ENCODE measurements around the gene CCR3. TPM values are rescaled to one million over a fixed set of nuclear protein-coding genes. Genes with fewer than 3 reads are reported as not detected.

CCR3 gene
- polyA plus RNA-seq, 1 donor (not counting 4 experiments of a cell fraction or from before 2014, with no cell fraction given) = 0.16 TPM

DNA sequence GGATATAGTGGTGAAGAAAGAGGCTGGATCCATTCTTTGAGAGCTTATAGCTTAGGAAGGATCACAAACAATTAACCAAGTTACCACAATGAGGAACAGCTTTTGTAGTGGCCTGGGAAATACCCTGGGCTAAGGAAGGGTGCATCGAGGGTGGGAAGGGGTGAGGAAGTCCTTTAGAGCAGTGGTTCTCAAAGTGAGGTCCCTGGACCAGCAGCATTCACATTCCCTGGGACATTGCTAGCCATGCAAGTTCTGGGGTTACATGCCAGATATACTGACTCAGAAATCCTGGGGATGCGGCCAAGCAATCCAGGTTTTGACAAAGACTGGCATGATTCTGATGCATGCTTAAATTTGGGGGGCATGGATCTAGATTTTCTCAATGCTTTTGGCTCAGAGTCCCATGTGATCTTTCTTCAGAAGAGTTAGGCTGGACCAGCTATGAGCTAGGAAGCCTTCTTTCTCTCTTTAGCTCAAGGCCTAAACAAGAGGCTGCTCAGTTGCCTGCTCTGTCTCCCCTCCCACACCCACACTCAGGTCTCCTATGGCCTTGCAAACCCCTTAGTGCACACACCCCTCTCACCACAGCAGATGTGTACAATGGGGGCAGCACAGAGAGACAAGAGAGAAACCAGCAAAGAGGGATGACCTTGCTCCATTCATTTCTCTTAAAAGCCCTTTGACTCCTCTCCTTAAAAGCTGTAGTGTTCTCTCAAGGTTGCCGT, 32.4 kb upstream of the CCR3 start:
- H4K20me1 ChIP-seq (ENCODE audit: control insufficient read depth, extremely low read depth, insufficient read depth, low read length) = no peaks in the 10 kb centered on the region
- no peak overlapping the region for H2AFZ ChIP-seq (ENCODE audit: control insufficient read depth, low read length)
- DNase-seq (ENCODE audit: low read depth, low spot score) (no peak), FAIRE-seq (peak; percentile 17)
- dilution Hi-C loops (cut with MboI; ENCODE audit: extremely low pct_ligation_motif_present, low sequenced_read_pairs) = no loop called here
- peaks cover 10% of the 10 kb centered on the region for H3K27me3 ChIP-seq (ENCODE audit: control insufficient read depth, extremely low read depth, insufficient read depth, low read length)
- no peak overlapping the region for H3K4me2 ChIP-seq (ENCODE audit: control insufficient read depth, extremely low read depth, insufficient read depth, low read depth, low read length)
- H3K27ac ChIP-seq (ENCODE audit: control insufficient read depth, insufficient read depth, low read length) = no peak overlapping the region
- H3K9ac ChIP-seq (ENCODE audit: control insufficient read depth, extremely low read depth, insufficient read depth, low read length) = no peak overlapping the region
- TF ChIP-seq, protein P1, sequence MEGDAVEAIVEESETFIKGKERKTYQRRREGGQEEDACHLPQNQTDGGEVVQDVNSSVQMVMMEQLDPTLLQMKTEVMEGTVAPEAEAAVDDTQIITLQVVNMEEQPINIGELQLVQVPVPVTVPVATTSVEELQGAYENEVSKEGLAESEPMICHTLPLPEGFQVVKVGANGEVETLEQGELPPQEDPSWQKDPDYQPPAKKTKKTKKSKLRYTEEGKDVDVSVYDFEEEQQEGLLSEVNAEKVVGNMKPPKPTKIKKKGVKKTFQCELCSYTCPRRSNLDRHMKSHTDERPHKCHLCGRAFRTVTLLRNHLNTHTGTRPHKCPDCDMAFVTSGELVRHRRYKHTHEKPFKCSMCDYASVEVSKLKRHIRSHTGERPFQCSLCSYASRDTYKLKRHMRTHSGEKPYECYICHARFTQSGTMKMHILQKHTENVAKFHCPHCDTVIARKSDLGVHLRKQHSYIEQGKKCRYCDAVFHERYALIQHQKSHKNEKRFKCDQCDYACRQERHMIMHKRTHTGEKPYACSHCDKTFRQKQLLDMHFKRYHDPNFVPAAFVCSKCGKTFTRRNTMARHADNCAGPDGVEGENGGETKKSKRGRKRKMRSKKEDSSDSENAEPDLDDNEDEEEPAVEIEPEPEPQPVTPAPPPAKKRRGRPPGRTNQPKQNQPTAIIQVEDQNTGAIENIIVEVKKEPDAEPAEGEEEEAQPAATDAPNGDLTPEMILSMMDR (optimal IDR thresholded peaks at IDR 0.05 in 1 of 3, IDR thresholded peaks at IDR 0.05 in 1 of 3, conservative IDR thresholded peaks at IDR 0.05 in 1 of 3; ENCODE audit: extremely low read depth in 1 of 3, insufficient read depth in 2 of 3, low read length in 3 of 3) = no peak
- TF ChIP-seq EZH2 (IDR thresholded peaks at IDR 0.05; ENCODE audit: low read length) = no peak
- no peaks in the 10 kb centered on the region for H3K36me3 ChIP-seq (ENCODE audit: control insufficient read depth in 2 of 2, extremely low read depth in 1 of 2, insufficient read depth in 2 of 2, low read length in 2 of 2)
- peaks cover 2% of the 10 kb centered on the region for H3K4me1 ChIP-seq (ENCODE audit: control insufficient read depth, extremely low read depth, insufficient read depth, low read length)
- no peak overlapping the region for H3K4me3 ChIP-seq (ENCODE audit: control insufficient read depth in 2 of 3, extremely low read depth in 1 of 3, insufficient read depth in 2 of 3, low read depth in 1 of 3, low read length in 3 of 3)
- H3K79me2 ChIP-seq (ENCODE audit: control insufficient read depth, insufficient read depth, low read length) = no peaks in the 10 kb centered on the region
- no peaks in the 10 kb centered on the region for H3K9me3 ChIP-seq (ENCODE audit: control insufficient read depth, low read depth, low read length)
- no peaks in the 10 kb centered on the region for H3K9me1 ChIP-seq (ENCODE audit: control insufficient read depth, extremely low read depth, insufficient read depth, low read length)

DNA sequence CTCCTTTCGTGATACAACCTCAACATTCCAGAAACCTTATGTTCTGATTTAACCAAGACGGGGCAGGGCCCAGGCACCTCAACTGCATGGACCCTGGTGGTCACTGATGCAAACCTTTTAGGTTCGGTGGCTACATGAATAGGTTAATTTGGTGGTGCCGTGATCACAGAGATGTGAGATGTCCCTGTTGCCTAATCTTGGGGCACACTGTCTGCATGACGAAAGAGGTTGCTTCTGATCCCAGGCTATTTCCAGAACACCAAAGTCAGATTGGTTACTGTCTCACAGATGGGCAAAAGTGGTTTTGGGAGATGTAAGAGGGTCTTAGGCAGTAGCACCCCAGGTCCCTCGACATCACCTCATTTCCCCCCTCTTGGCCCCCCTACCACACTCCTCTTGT, 30.2 kb upstream of the CCR3 start:
- Histone ChIP-seq H3K9me1 (ENCODE audit: control insufficient read depth, extremely low read depth, insufficient read depth, low read length) (no peaks in the 10 kb centered on the region), H3K9me3 (ENCODE audit: control insufficient read depth, low read depth, low read length) (no peaks in the 10 kb centered on the region), H4K20me1 (ENCODE audit: control insufficient read depth, extremely low read depth, insufficient read depth, low read length) (no peaks in the 10 kb centered on the region), H3K4me3 (ENCODE audit: control insufficient read depth in 2 of 3, extremely low read depth in 1 of 3, insufficient read depth in 2 of 3, low read depth in 1 of 3, low read length in 3 of 3) (no peak overlapping the region), H3K4me2 (ENCODE audit: control insufficient read depth, extremely low read depth, insufficient read depth, low read depth, low read length) (no peak overlapping the region), H2AFZ (ENCODE audit: control insufficient read depth, low read length) (no peak overlapping the region), H3K27ac (ENCODE audit: control insufficient read depth, insufficient read depth, low read length) (no peak overlapping the region), H3K27me3 (ENCODE audit: control insufficient read depth, extremely low read depth, insufficient read depth, low read length) (peaks cover 6% of the 10 kb centered on the region), H3K79me2 (ENCODE audit: control insufficient read depth, insufficient read depth, low read length) (no peaks in the 10 kb centered on the region), H3K36me3 (ENCODE audit: control insufficient read depth in 2 of 2, extremely low read depth in 1 of 2, insufficient read depth in 2 of 2, low read length in 2 of 2) (no peaks in the 10 kb centered on the region), H3K9ac (ENCODE audit: control insufficient read depth, extremely low read depth, insufficient read depth, low read length) (no peak overlapping the region), H3K4me1 (ENCODE audit: control insufficient read depth, extremely low read depth, insufficient read depth, low read length) (peaks cover 2% of the 10 kb centered on the region)
- dilution Hi-C loops (cut with MboI; ENCODE audit: extremely low pct_ligation_motif_present, low sequenced_read_pairs) = no loop called here
- no peak for DNase-seq (ENCODE audit: low read depth, low spot score)
- no peak for FAIRE-seq
- TF ChIP-seq, protein P1 (optimal IDR thresholded peaks at IDR 0.05 in 1 of 3, IDR thresholded peaks at IDR 0.05 in 1 of 3, conservative IDR thresholded peaks at IDR 0.05 in 1 of 3; ENCODE audit: extremely low read depth in 1 of 3, insufficient read depth in 2 of 3, low read length in 3 of 3) = no peak
- TF ChIP-seq EZH2 (IDR thresholded peaks at IDR 0.05; ENCODE audit: low read length) = no peak
